ENCODE results near the gene USP24.

DNA sequence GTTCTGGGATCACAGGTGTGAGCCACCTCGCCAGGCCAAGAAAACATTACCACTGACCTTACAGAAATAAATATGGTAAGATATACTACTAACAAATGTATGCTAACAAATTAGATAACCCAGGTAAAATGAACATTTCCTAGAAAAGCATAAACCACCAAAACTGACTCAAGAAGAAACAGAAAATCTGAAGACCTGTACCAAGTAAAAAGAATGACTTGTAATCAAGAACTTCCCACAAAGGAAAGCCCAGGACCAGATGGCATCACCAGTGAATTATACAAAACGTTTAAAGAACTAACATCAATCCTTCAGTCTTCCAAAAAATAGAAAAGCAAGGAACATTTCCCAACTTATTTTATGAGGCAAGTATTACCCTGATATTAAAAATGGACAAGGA, 29.3 kb downstream of the USP24 start:
- TF ChIP-seq MXI1 (IDR thresholded peaks at IDR 0.05; ENCODE audit: low read depth, low read length) (no peak), SIN3A (IDR thresholded peaks at IDR 0.05; ENCODE audit: borderline replicate concordance, low read depth, low read length) (no peak), YY1 (IDR thresholded peaks at IDR 0.05; ENCODE audit: low read depth) (no peak), FOXJ3 (CRISPR knock-in tag; IDR thresholded peaks at IDR 0.05) (no peak), USF2 (IDR thresholded peaks at IDR 0.05; ENCODE audit: borderline replicate concordance, low read depth, low read length) (no peak)
- TF ChIP-seq, protein P1, sequence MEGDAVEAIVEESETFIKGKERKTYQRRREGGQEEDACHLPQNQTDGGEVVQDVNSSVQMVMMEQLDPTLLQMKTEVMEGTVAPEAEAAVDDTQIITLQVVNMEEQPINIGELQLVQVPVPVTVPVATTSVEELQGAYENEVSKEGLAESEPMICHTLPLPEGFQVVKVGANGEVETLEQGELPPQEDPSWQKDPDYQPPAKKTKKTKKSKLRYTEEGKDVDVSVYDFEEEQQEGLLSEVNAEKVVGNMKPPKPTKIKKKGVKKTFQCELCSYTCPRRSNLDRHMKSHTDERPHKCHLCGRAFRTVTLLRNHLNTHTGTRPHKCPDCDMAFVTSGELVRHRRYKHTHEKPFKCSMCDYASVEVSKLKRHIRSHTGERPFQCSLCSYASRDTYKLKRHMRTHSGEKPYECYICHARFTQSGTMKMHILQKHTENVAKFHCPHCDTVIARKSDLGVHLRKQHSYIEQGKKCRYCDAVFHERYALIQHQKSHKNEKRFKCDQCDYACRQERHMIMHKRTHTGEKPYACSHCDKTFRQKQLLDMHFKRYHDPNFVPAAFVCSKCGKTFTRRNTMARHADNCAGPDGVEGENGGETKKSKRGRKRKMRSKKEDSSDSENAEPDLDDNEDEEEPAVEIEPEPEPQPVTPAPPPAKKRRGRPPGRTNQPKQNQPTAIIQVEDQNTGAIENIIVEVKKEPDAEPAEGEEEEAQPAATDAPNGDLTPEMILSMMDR (IDR thresholded peaks at IDR 0.05): no peak
